ENCODE data around the gene C4BPA.

The C4BPA gene

DNA sequence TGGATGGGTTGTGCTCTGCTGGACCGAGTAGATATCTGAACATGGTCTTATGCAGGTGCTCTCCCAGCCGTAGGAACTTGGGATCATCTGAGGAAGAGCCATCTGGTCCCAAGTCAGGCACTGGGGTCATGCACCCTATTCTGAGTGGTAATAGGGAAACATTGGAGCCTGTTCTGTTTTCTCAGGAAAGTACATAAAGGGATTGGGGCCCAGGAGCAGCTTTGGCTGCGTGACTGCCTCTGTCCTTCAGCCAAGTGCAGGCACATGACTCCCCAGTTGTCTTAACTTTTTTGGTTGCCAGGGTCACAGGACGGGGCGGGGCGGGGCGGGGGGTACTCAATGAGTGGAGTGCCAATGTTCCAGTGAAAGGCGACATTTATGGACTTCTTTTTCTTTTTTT is 39.5 kb upstream of the C4BPA start:
- no peaks in the 10 kb centered on the region for H3K27me3 ChIP-seq (ENCODE audit: insufficient read depth, poor library complexity, severe bottlenecking)
- no peaks in the 10 kb centered on the region for H3K4me1 ChIP-seq (ENCODE audit: insufficient read depth, poor library complexity, severe bottlenecking)
- no peaks in the 10 kb centered on the region for H3K9me3 ChIP-seq (ENCODE audit: severe bottlenecking)
- ATAC-seq (ENCODE audit: low read depth) (no peak), DNase-seq (ENCODE audit: low spot score) (no peak)
- TF ChIP-seq, protein P1, sequence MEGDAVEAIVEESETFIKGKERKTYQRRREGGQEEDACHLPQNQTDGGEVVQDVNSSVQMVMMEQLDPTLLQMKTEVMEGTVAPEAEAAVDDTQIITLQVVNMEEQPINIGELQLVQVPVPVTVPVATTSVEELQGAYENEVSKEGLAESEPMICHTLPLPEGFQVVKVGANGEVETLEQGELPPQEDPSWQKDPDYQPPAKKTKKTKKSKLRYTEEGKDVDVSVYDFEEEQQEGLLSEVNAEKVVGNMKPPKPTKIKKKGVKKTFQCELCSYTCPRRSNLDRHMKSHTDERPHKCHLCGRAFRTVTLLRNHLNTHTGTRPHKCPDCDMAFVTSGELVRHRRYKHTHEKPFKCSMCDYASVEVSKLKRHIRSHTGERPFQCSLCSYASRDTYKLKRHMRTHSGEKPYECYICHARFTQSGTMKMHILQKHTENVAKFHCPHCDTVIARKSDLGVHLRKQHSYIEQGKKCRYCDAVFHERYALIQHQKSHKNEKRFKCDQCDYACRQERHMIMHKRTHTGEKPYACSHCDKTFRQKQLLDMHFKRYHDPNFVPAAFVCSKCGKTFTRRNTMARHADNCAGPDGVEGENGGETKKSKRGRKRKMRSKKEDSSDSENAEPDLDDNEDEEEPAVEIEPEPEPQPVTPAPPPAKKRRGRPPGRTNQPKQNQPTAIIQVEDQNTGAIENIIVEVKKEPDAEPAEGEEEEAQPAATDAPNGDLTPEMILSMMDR (IDR thresholded peaks at IDR 0.05; ENCODE audit: poor library complexity, severe bottlenecking) = no peak
- H3K4me3 ChIP-seq (ENCODE audit: severe bottlenecking) = no peak overlapping the region
- peaks cover 58% of the 10 kb centered on the region for H3K36me3 ChIP-seq (ENCODE audit: low read depth)
- no peak overlapping the region for H3K27ac ChIP-seq (ENCODE audit: poor library complexity, severe bottlenecking)

DNA sequence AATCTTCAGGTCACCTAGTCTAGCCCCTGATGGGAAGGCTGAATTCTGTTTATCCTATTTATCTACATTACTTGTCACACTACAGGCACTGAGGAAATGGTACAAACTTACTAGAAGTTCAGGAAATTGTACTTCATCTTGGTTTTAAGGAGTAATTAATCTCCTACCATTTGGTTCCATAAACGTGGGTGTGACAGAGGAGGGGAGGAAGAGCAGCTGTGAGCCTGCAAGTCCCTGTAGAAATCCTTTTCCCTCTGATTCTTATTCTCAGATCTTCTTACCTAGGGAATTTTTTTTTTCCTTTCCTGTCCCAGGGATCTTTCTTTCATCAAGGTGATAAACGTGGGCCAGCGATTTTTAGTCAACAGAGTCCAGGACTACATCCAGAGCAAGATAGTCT is 36.8 kb upstream of the C4BPA start:
- TF ChIP-seq, protein P1 (IDR thresholded peaks at IDR 0.05; ENCODE audit: poor library complexity, severe bottlenecking) = no peak
- Histone ChIP-seq H3K4me1 (ENCODE audit: insufficient read depth, poor library complexity, severe bottlenecking) (no peaks in the 10 kb centered on the region), H3K36me3 (ENCODE audit: low read depth) (peaks cover 43% of the 10 kb centered on the region), H3K27me3 (ENCODE audit: insufficient read depth, poor library complexity, severe bottlenecking) (no peaks in the 10 kb centered on the region), H3K9me3 (ENCODE audit: severe bottlenecking) (no peaks in the 10 kb centered on the region), H3K27ac (ENCODE audit: poor library complexity, severe bottlenecking) (no peak overlapping the region), H3K4me3 (ENCODE audit: severe bottlenecking) (no peak overlapping the region)
- ATAC-seq (ENCODE audit: low read depth) (no peak), DNase-seq (ENCODE audit: low spot score) (no peak)

DNA sequence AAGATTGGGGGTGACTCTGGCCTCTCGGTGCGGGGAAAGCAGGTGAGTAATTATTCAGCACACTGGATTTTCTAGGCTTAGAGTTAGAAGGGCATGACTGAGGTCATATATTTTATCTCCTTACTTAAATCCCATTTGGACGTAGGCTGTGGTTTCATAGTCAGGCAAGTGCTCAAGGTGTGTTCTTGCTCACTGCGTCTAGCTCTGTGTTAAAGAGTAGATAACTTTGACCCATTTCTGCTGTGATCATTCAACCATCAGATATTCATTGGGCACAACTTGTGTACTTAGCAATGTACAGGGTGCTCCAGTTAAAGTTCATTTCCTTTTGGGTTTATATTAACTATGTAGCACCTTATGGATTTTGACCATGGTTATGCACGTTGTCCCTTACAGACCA is 36.4 kb upstream of the C4BPA start:
- DNase-seq (ENCODE audit: low spot score) (no peak), ATAC-seq (ENCODE audit: low read depth) (no peak)
- Histone ChIP-seq H3K4me3 (ENCODE audit: severe bottlenecking) (no peak overlapping the region), H3K9me3 (ENCODE audit: severe bottlenecking) (no peaks in the 10 kb centered on the region), H3K36me3 (ENCODE audit: low read depth) (peaks cover 38% of the 10 kb centered on the region), H3K27me3 (ENCODE audit: insufficient read depth, poor library complexity, severe bottlenecking) (no peaks in the 10 kb centered on the region), H3K4me1 (ENCODE audit: insufficient read depth, poor library complexity, severe bottlenecking) (no peaks in the 10 kb centered on the region), H3K27ac (ENCODE audit: poor library complexity, severe bottlenecking) (no peak overlapping the region)
- TF ChIP-seq, protein P1 (IDR thresholded peaks at IDR 0.05; ENCODE audit: poor library complexity, severe bottlenecking) = no peak

DNA sequence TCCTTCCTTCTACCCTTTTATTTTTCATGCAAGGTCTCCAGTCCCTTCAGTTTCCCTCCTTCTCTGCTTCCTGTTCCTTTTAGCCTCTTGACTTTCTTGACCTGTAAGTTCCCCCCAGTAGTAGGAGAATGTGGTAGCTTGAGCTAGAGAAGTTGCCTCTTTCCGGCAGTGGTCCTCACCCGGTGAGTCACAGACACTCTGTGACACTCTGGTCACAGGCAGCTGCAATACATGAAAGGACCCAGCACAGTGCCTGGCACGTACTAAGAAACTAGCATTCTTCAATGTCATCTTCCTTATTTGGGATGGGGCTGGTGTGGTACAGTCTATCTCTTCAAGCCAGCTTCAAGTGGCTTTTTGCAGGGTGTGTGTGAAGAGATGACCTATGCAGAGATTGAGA is 35.0 kb upstream of the C4BPA start:
- Histone ChIP-seq H3K4me3 (ENCODE audit: severe bottlenecking) (no peak overlapping the region), H3K27me3 (ENCODE audit: insufficient read depth, poor library complexity, severe bottlenecking) (no peaks in the 10 kb centered on the region), H3K4me1 (ENCODE audit: insufficient read depth, poor library complexity, severe bottlenecking) (peaks cover 8% of the 10 kb centered on the region), H3K9me3 (ENCODE audit: severe bottlenecking) (no peaks in the 10 kb centered on the region), H3K27ac (ENCODE audit: poor library complexity, severe bottlenecking) (no peak overlapping the region), H3K36me3 (ENCODE audit: low read depth) (peaks cover 33% of the 10 kb centered on the region)
- TF ChIP-seq, protein P1 (IDR thresholded peaks at IDR 0.05; ENCODE audit: poor library complexity, severe bottlenecking) = no peak
- DNase-seq (ENCODE audit: low spot score) (no peak), ATAC-seq (ENCODE audit: low read depth) (no peak)

DNA sequence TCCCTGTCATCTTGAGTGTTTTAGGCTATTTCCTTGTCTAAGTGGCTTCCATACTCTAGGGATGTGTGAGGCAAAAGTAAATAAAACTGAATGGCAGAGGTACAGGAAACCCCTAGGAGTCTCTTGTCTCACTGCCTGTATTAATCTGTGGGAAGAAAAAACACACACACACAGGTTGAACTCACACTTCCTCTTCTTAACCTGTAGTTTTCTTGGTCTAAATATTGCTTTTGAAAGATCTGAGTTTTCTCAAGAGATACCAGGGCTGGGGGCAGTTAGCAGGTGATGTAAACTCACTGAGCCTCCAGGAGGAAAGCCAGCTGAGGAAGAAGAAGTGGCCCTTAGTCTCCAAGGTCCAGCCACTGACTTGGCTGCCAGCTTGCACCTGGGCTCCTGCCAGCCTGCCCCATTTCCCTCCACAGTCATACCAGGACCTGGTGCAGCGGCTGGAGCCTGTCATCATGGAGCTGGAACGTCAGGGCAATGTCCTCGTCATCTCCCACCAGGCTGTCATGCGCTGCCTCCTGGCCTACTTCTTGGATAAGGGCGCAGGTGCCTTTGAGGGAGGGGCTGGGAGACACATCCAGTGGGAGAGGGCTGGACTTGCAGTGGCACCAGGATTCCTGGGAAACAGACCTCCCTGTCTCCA is 34.1 kb upstream of the C4BPA start:
- peaks cover 33% of the 10 kb centered on the region for H3K36me3 ChIP-seq (ENCODE audit: low read depth)
- no peak for ATAC-seq (ENCODE audit: low read depth)

More for the DNA sequence above, 34.1 kb upstream of the C4BPA start:
- H3K27ac ChIP-seq (ENCODE audit: poor library complexity, severe bottlenecking) = no peak overlapping the region
- H3K4me1 ChIP-seq (ENCODE audit: insufficient read depth, poor library complexity, severe bottlenecking) = peaks cover 15% of the 10 kb centered on the region
- no peaks in the 10 kb centered on the region for H3K9me3 ChIP-seq (ENCODE audit: severe bottlenecking)
- TF ChIP-seq, protein P1 (IDR thresholded peaks at IDR 0.05; ENCODE audit: poor library complexity, severe bottlenecking) = no peak
- H3K27me3 ChIP-seq (ENCODE audit: insufficient read depth, poor library complexity, severe bottlenecking) = no peaks in the 10 kb centered on the region
- no peak for DNase-seq (ENCODE audit: low spot score)
- H3K4me3 ChIP-seq (ENCODE audit: severe bottlenecking) = no peak overlapping the region

Data from RWPE2 (cell line).